HCT116 (cell line): ENCODE results near the gene TMOD1. TPM values are rescaled to one million over a fixed set of nuclear protein-coding genes. Genes with fewer than 3 reads are reported as not detected.

Experiments
- ATAC-seq: fragments of 200-7000 bp; cut with Tn5 transposase; 2 replicates; pipeline ENCODE4 v1.9.1; 2020; ENCODE audit warnings: mild to moderate bottlenecking, moderate library complexity
- BruUV-seq: library from RNA; stranded (reverse); fragments of 400-500 nt; replicated peaks from 2 replicates; lab custom pipeline; 2021; lab: Mats Ljungman, UMichigan
- CTCF ChIA-PET: fragments of 300-600 bp; sonication (Branson Sonifier 250); formaldehyde crosslinking; loops from one replicate; lab custom pipeline; 2021; ENCODE audit warnings: antibody characterized with exemption; lab: Charles Lee
- POLR2A ChIA-PET: fragments of 300-600, 350-600 bp; sonication (Branson Sonifier 250); formaldehyde crosslinking; loops from one replicate; lab custom pipeline; 2021; ENCODE audit warnings: antibody characterized with exemption; lab: Charles Lee
- RAD21 ChIA-PET, 2 experiments: fragments of 300-600 bp; sonication (Branson Sonifier 250); formaldehyde crosslinking; loops; one replicate each; lab custom pipeline; 2023; ENCODE audit warnings: low total read pairs in 2 of 2; ENCODE audit not compliant: uncharacterized antibody in 2 of 2, unreplicated experiment in 2 of 2, low non-redundant PET in 1 of 2; lab: Charles Lee
- DNase-seq: peaks from one replicate; pipeline ENCODE4 v3.0.0-alpha.2; 2010; ENCODE audit warnings: low read depth, low spot score
- H2AFZ ChIP-seq: fragments of 200-600 bp; shearing (Covaris generic), sonication (generic); 2 replicates; pipeline ENCODE4 v1.6.1; 2017; ENCODE audit warnings: low read depth, mixed run types, mixed read lengths, antibody characterized with exemption, low read length; ENCODE audit not compliant: poor library complexity, severe bottlenecking
- H3K27ac ChIP-seq: 2 replicates; pipeline ENCODE4 v1.5.1; 2012; ENCODE audit warnings: low read depth, low read length
- H3K27me3 ChIP-seq: fragments of 200-600 bp; sonication (generic); 2 replicates; pipeline ENCODE4 v1.6.1; 2016; ENCODE audit warnings: mixed run types, low read length, mixed read lengths; ENCODE audit not compliant: insufficient read depth
- H3K36me3 ChIP-seq, 2 experiments: fragments of 200-500 bp in 1 of 2; fragments of 200-600 bp in 1 of 2; sonication (Bioruptor generic) in 1 of 2; sonication (generic) in 1 of 2; 2 replicates each; pipeline versions ENCODE4 v1.5.1 to v1.6.1; 2014 to 2016; ENCODE audit warnings: low read length in 2 of 2, inconsistent platforms in 1 of 2, mixed read lengths in 1 of 2, mixed run types in 1 of 2; ENCODE audit not compliant: insufficient read depth in 2 of 2, control insufficient read depth in 1 of 2
- H3K4me1 ChIP-seq, 2 experiments: fragments of 200-600 bp in 1 of 2; sonication (generic) in 1 of 2; 2 replicates each; pipeline versions ENCODE4 v1.5.1 to v1.6.1; 2012 to 2017; ENCODE audit warnings: low read length in 2 of 2, inconsistent platforms in 1 of 2, mild to moderate bottlenecking in 1 of 2, mixed read lengths in 1 of 2, mixed run types in 1 of 2, moderate library complexity in 1 of 2; ENCODE audit not compliant: insufficient read depth in 2 of 2, control insufficient read depth in 1 of 2
- H3K4me2 ChIP-seq: fragments of 200-600 bp; sonication (generic); 2 replicates; pipeline ENCODE4 v1.6.1; 2017; ENCODE audit warnings: mixed run types, low read length, mixed read lengths
- H3K4me3 ChIP-seq, 2 experiments: fragments of 200-600 bp in 1 of 2; sonication (generic) in 1 of 2; replicated peaks in 1 of 2; 2 replicates each; pipeline ENCODE4 v1.5.1; 2011 to 2016; ENCODE audit warnings: low read length in 2 of 2, control low read depth in 1 of 2, low read depth in 1 of 2, mild to moderate bottlenecking in 1 of 2, mixed read lengths in 1 of 2, mixed run types in 1 of 2
- H3K79me2 ChIP-seq: fragments of 200-600 bp; sonication (generic); 2 replicates; pipeline ENCODE4 v1.6.1; 2017; ENCODE audit warnings: mild to moderate bottlenecking, mixed run types, low read length, moderate library complexity, mixed read lengths; ENCODE audit not compliant: insufficient read depth
- H3K9ac ChIP-seq: fragments of 200-600 bp; sonication (generic); 2 replicates; pipeline ENCODE4 v1.6.1; 2016; ENCODE audit warnings: low read length, mixed read lengths
- H3K9me2 ChIP-seq: fragments of 200-600 bp; sonication (generic), shearing (Covaris generic); 2 replicates; pipeline ENCODE4 v1.6.1; 2017; ENCODE audit warnings: mixed run types, mild to moderate bottlenecking, moderate library complexity; ENCODE audit not compliant: insufficient read depth
- H3K9me3 ChIP-seq, 2 experiments: fragments of 200-500 bp in 1 of 2; fragments of 200-600 bp in 1 of 2; sonication (Bioruptor generic) in 1 of 2; sonication (generic) in 1 of 2; 2 replicates each; pipeline ENCODE4 v1.6.1; 2014 to 2017; ENCODE audit warnings: low read length in 2 of 2, mixed read lengths in 2 of 2, inconsistent platforms in 1 of 2, low read depth in 1 of 2, mild to moderate bottlenecking in 1 of 2, mixed run types in 1 of 2, moderate library complexity in 1 of 2; ENCODE audit not compliant: control insufficient read depth in 1 of 2, insufficient read depth in 1 of 2
- H4K20me1 ChIP-seq: fragments of 200-600 bp; sonication (generic), shearing (Covaris generic); 2 replicates; pipeline ENCODE4 v1.6.1; 2017; ENCODE audit warnings: mixed run types, mild to moderate bottlenecking, moderate library complexity; ENCODE audit not compliant: insufficient read depth
- CEBPB ChIP-seq: IDR thresholded peaks from 2 replicates; pipeline ENCODE4 v1.6.1; 2012; ENCODE audit warnings: low read depth
- CTCF ChIP-seq, 3 experiments: fragments of 200-600 bp in 1 of 3; sonication (generic) in 1 of 3; IDR thresholded peaks in 2 of 3; conservative IDR thresholded peaks in 1 of 3; 2 replicates each; pipeline ENCODE4 v1.5.1; 2012 to 2017; ENCODE audit warnings: low read depth in 2 of 3, low read length in 2 of 3, antibody characterized with exemption in 1 of 3, borderline replicate concordance in 1 of 3, control low read depth in 1 of 3, mild to moderate bottlenecking in 1 of 3, mixed read lengths in 1 of 3, mixed run types in 1 of 3, moderate library complexity in 1 of 3; ENCODE audit not compliant: insufficient read depth in 1 of 3
- ELF1 ChIP-seq: IDR thresholded peaks from 2 replicates; pipeline ENCODE4 v1.6.1; 2012; ENCODE audit warnings: low read depth, borderline replicate concordance
- EZH2 ChIP-seq: fragments of 200-600 bp; sonication (generic); IDR thresholded peaks from 2 replicates; pipeline ENCODE4 v1.6.1; 2017; ENCODE audit warnings: antibody characterized with exemption, mixed run types
- EZH2phosphoT487 ChIP-seq: fragments of 200-600 bp; IDR thresholded peaks from 2 replicates; pipeline ENCODE4 v1.6.1; 2018; ENCODE audit warnings: antibody characterized with exemption, borderline replicate concordance
- FOSL1 ChIP-seq: IDR thresholded peaks from 2 replicates; pipeline ENCODE4 v1.6.1; 2012; ENCODE audit warnings: low read depth
- JUND ChIP-seq: IDR thresholded peaks from 2 replicates; pipeline ENCODE4 v1.6.1; 2012
- MAX ChIP-seq: IDR thresholded peaks from 2 replicates; pipeline ENCODE4 v1.6.1; 2012
- RAD21 ChIP-seq: IDR thresholded peaks from 2 replicates; pipeline ENCODE4 v1.6.1; 2012; ENCODE audit warnings: low read depth, mild to moderate bottlenecking
- REST ChIP-seq: IDR thresholded peaks from 2 replicates; pipeline ENCODE4 v1.6.1; 2012; ENCODE audit warnings: low read depth
- SP1 ChIP-seq: IDR thresholded peaks from 2 replicates; pipeline ENCODE4 v1.6.1; 2012; ENCODE audit warnings: low read depth
- TCF7L2 ChIP-seq: IDR thresholded peaks from 2 replicates; pipeline ENCODE4 v1.7.0; 2011; ENCODE audit warnings: borderline replicate concordance, inconsistent platforms; ENCODE audit not compliant: insufficient read depth, insufficient read length; ENCODE audit errors: extremely low read depth
- YY1 ChIP-seq: IDR thresholded peaks from 2 replicates; pipeline ENCODE4 v1.6.1; 2011; ENCODE audit warnings: low read length, low read depth, moderate library complexity, mild to moderate bottlenecking; ENCODE audit not compliant: insufficient replicate concordance; ENCODE audit errors: extremely low read depth
- ZBTB33 ChIP-seq: IDR thresholded peaks from 2 replicates; pipeline ENCODE4 v1.6.1; 2011; ENCODE audit warnings: mild to moderate bottlenecking, low read length, moderate library complexity; ENCODE audit not compliant: insufficient replicate concordance; ENCODE audit errors: extremely low read depth
- ZFX ChIP-seq: fragments of 450-650 bp; IDR thresholded peaks from 2 replicates; pipeline ENCODE4 v1.6.1; 2017
- ZNF274 ChIP-seq: fragments of 200-500 bp; sonication (Bioruptor generic); IDR thresholded peaks from 2 replicates; pipeline ENCODE4 v1.6.1; 2014; ENCODE audit warnings: mild to moderate bottlenecking, low read depth, low read length, inconsistent platforms
- intact Hi-C: fragments of 100-400 bp; cut with micrococcal nuclease; formaldehyde crosslinking; loops from 2 replicates; pipeline ENCODE4 v1.10.0; 2022
- total RNA-seq: library from RNA; stranded (reverse); gene quantifications from one replicate; pipeline ENCODE4 v1.2.1, GENCODE V29; 2021; ENCODE audit not compliant: unreplicated experiment

TMOD1 gene
- total RNA-seq, 1 experiment from 2014 or later = 4.4 TPM

GRCh38 chr9:97571664-97572063 is 70.2 kb downstream of the TMOD1 start:
- Histone ChIP-seq H3K36me3 (no peaks in the 10 kb centered on the region), H3K9ac (no peak overlapping the region), H3K79me2 (no peaks in the 10 kb centered on the region), H3K4me1 (peaks cover 3 to 26% of the 10 kb centered on the region in 2 experiments; a peak in 3 of 4 replicates), H4K20me1 (no peaks in the 10 kb centered on the region), H3K9me3 (no peaks in the 10 kb centered on the region), H3K27me3 (no peaks in the 10 kb centered on the region), H3K9me2 (no peaks in the 10 kb centered on the region), H3K4me3 (no peak overlapping the region), H3K27ac (no peak overlapping the region), H3K4me2 (no peak overlapping the region), H2AFZ (no peak overlapping the region)
- ATAC-seq (no peak), DNase-seq (no peak)
- RAD21 ChIA-PET = no interaction called here
- intact Hi-C loops = no loop called here
- no TSS peak for BruUV-seq
- CTCF ChIA-PET = no interaction called here
- POLR2A ChIA-PET = no interaction called here
- TF ChIP-seq RAD21 (no peak), EZH2 (no peak), SP1 (no peak), EZH2phosphoT487 (no peak), REST (no peak), FOSL1 (no peak), JUND (no peak), ZFX (no peak), ZNF274 (no peak), MAX (no peak), CTCF (IDR thresholded peaks at IDR 0.05 in 2 of 3, conservative IDR thresholded peaks at IDR 0.05 in 1 of 3; ENCODE audit: borderline replicate concordance in 1 of 3, insufficient read depth in 1 of 3, low read depth in 2 of 3, low read length in 2 of 3) (no peak), TCF7L2 (no peak), CEBPB (no peak), ELF1 (no peak), ZBTB33 (no peak), YY1 (no peak)
